ENCODE measurements around the gene SLC16A8. TPM values are rescaled to one million over a fixed set of nuclear protein-coding genes. Genes with fewer than 3 reads are reported as not detected.
"Not testable (repeated sequence)": the region's sequence is repeated elsewhere in the genome, so short reads cannot be mapped to it uniquely, and the experiment has no call there.

Gene SLC16A8
- total RNA-seq, 4 donors from 2014 or later = not detected

GRCh38 chr22:38125038-38125610 lies 41.1 kb upstream of the SLC16A8 start:
- H3K27me3 ChIP-seq = no peaks in the 10 kb centered on the region
- 86 to 92% methylated on average over 4 to 8 of the region's 14 CpGs for WGBS, 2 donors (ENCODE audit: low coverage in 1 of 2)
- no peaks in the 10 kb centered on the region for H3K9me3 ChIP-seq
- no peak for TF ChIP-seq POLR2AphosphoS5 (IDR thresholded peaks at IDR 0.05)
- TF ChIP-seq EP300 (IDR thresholded peaks at IDR 0.05) = no peak
- TF ChIP-seq POLR2A (IDR thresholded peaks at IDR 0.05) = no peak
- no peak for TF ChIP-seq CTCF (IDR thresholded peaks at IDR 0.05)
- no peak for ATAC-seq
- H3K4me3 ChIP-seq = no peak overlapping the region
- H3K27ac ChIP-seq = no peak overlapping the region
- H3K36me3 ChIP-seq = peaks cover 0 to 61% of the 10 kb centered on the region in 2 donors
- H3K4me1 ChIP-seq = no peaks in the 10 kb centered on the region

- no peak for ATAC-seq
- H3K36me3 ChIP-seq = peaks cover 0 to 55% of the 10 kb centered on the region in 2 donors
- no peak overlapping the region for H3K4me3 ChIP-seq
- no peaks in the 10 kb centered on the region for H3K9me3 ChIP-seq
- 83 to 91% methylated on average over 1 to 6 of the region's 21 CpGs for WGBS, 2 donors (ENCODE audit: low coverage in 1 of 2)
- no peak for TF ChIP-seq POLR2AphosphoS5 (IDR thresholded peaks at IDR 0.05)
- TF ChIP-seq CTCF (IDR thresholded peaks at IDR 0.05) = no peak
- TF ChIP-seq POLR2A (IDR thresholded peaks at IDR 0.05) = no peak
- TF ChIP-seq EP300 (IDR thresholded peaks at IDR 0.05) = no peak
- no peak overlapping the region for H3K27ac ChIP-seq
- H3K27me3 ChIP-seq = no peaks in the 10 kb centered on the region
- H3K4me1 ChIP-seq = no peaks in the 10 kb centered on the region
Measured at GRCh38 chr22:38124236-38124974, 40.4 kb upstream of the SLC16A8 start.

GRCh38 chr22:38122616-38123015 lies 38.6 kb upstream of the SLC16A8 start:
- no peaks in the 10 kb centered on the region for H3K27me3 ChIP-seq
- no peak overlapping the region for H3K4me3 ChIP-seq
- TF ChIP-seq POLR2AphosphoS5 (IDR thresholded peaks at IDR 0.05) = no peak
- no peak for TF ChIP-seq EP300 (IDR thresholded peaks at IDR 0.05)
- TF ChIP-seq CTCF (IDR thresholded peaks at IDR 0.05) = no peak
- TF ChIP-seq POLR2A (IDR thresholded peaks at IDR 0.05) = no peak
- no peak overlapping the region for H3K27ac ChIP-seq
- WGBS, 2 donors (ENCODE audit: low coverage in 1 of 2) = 83% methylated on average over 1 of the region's 6 CpGs; no CpG with 5 or more reads in 1 of the 2 donors
- peaks cover 0 to 43% of the 10 kb centered on the region in 2 donors for H3K36me3 ChIP-seq
- H3K9me3 ChIP-seq = no peaks in the 10 kb centered on the region
- no peak for ATAC-seq
- no peaks in the 10 kb centered on the region for H3K4me1 ChIP-seq

GRCh38 chr22:38120359-38121110 lies 36.6 kb upstream of the SLC16A8 start:
- no peak for ATAC-seq
- no peaks in the 10 kb centered on the region for H3K9me3 ChIP-seq
- peaks cover 0 to 29% of the 10 kb centered on the region in 2 donors for H3K36me3 ChIP-seq
- no peak overlapping the region for H3K4me3 ChIP-seq
- H3K27me3 ChIP-seq = no peaks in the 10 kb centered on the region
- no CpG with 5 or more reads among the region's 28 CpGs for WGBS, 2 donors (ENCODE audit: low coverage in 1 of 2)
- TF ChIP-seq CTCF (IDR thresholded peaks at IDR 0.05) = no peak
- no peak for TF ChIP-seq POLR2AphosphoS5 (IDR thresholded peaks at IDR 0.05)
- TF ChIP-seq EP300 (IDR thresholded peaks at IDR 0.05) = no peak
- TF ChIP-seq POLR2A (IDR thresholded peaks at IDR 0.05) = no peak
- H3K27ac ChIP-seq = no peak overlapping the region
- H3K4me1 ChIP-seq = no peaks in the 10 kb centered on the region

GRCh38 chr22:38118747-38119146 lies 34.8 kb upstream of the SLC16A8 start:
- not testable (repeated sequence) for ATAC-seq, H3K27ac ChIP-seq, H3K4me3 ChIP-seq, H3K4me1 ChIP-seq, H3K27me3 ChIP-seq, H3K9me3 ChIP-seq
- WGBS, 2 donors (ENCODE audit: low coverage in 1 of 2) = 100% methylated on average over 1 of the region's 2 CpGs
- peaks cover 0 to 25% of the 10 kb centered on the region in 2 donors for H3K36me3 ChIP-seq

All from gastroesophageal sphincter (tissue), 4 donors.